KOPT-K1 (cell line): ENCODE measurements around the gene ADGRG7.
"Not testable (repeated sequence)": the region's sequence is repeated elsewhere in the genome, so short reads cannot be mapped to it uniquely, and the experiment has no call there.

Experiments used
- H3K27ac ChIP-seq: fragments of 200-600 bp; sonication (generic); 2 replicates; pipeline ENCODE4 v1.5.1; 2016; ENCODE audit warnings: antibody characterized with exemption, mild to moderate bottlenecking, low read depth, low read length; ENCODE audit not compliant: poor library complexity, severe bottlenecking
- H3K36me3 ChIP-seq: fragments of 200-600 bp; sonication (generic); 2 replicates; pipeline ENCODE4 v1.5.1; 2017; ENCODE audit warnings: antibody characterized with exemption, mild to moderate bottlenecking, low read length, moderate library complexity; ENCODE audit not compliant: insufficient read depth
- H3K9me3 ChIP-seq: fragments of 200-600 bp; sonication (generic); 2 replicates; pipeline ENCODE4 v1.5.1; 2017; ENCODE audit warnings: antibody characterized with exemption, low read length, mild to moderate bottlenecking; ENCODE audit not compliant: insufficient read depth, poor library complexity, severe bottlenecking

The ADGRG7 gene

GRCh38 chr3:100609305-100609704 is at the start of gene ADGRG7:
Gene ADGRG7 (plus strand): TSS chr3:100609601. CDS start chr3:100609857, 256 bp downstream.
- no peak within 1 kb of the TSS for H3K27ac ChIP-seq
- H3K36me3 ChIP-seq: no peaks in the 10 kb centered on the region
- no peaks in the 10 kb centered on the region for H3K9me3 ChIP-seq

- Histone ChIP-seq H3K27ac (no peak overlapping the region), H3K36me3 (no peaks in the 10 kb centered on the region), H3K9me3 (no peaks in the 10 kb centered on the region)
Measured at GRCh38 chr3:100560426-100560825, 49.0 kb upstream of the ADGRG7 start.

GRCh38 chr3:100561459-100562158 is 47.8 kb upstream of the ADGRG7 start:
- Histone ChIP-seq H3K36me3 (no peaks in the 10 kb centered on the region), H3K9me3 (no peaks in the 10 kb centered on the region), H3K27ac (no peak overlapping the region)

- no peaks in the 10 kb centered on the region for H3K36me3 ChIP-seq
- H3K9me3 ChIP-seq: no peaks in the 10 kb centered on the region
- no peak overlapping the region for H3K27ac ChIP-seq
Measured at GRCh38 chr3:100562224-100562857, 47.1 kb upstream of the ADGRG7 start.

GRCh38 chr3:100563228-100563627 is 46.2 kb upstream of the ADGRG7 start:
- no peaks in the 10 kb centered on the region for H3K9me3 ChIP-seq
- no peak overlapping the region for H3K27ac ChIP-seq
- no peaks in the 10 kb centered on the region for H3K36me3 ChIP-seq

- H3K27ac ChIP-seq: no peak overlapping the region
- H3K9me3 ChIP-seq: no peaks in the 10 kb centered on the region
- H3K36me3 ChIP-seq: no peaks in the 10 kb centered on the region
Measured at GRCh38 chr3:100563652-100564211, 45.7 kb upstream of the ADGRG7 start.

- Histone ChIP-seq H3K27ac (no peak overlapping the region), H3K36me3 (no peaks in the 10 kb centered on the region), H3K9me3 (no peaks in the 10 kb centered on the region)
Measured at GRCh38 chr3:100570811-100571210, 38.6 kb upstream of the ADGRG7 start.

- H3K27ac ChIP-seq: no peak overlapping the region
- H3K9me3 ChIP-seq: no peaks in the 10 kb centered on the region
- H3K36me3 ChIP-seq: no peaks in the 10 kb centered on the region
Measured at GRCh38 chr3:100574536-100574935, 34.9 kb upstream of the ADGRG7 start.

GRCh38 chr3:100575704-100576103 is 33.7 kb upstream of the ADGRG7 start:
- no peak overlapping the region for H3K27ac ChIP-seq
- no peaks in the 10 kb centered on the region for H3K36me3 ChIP-seq
- H3K9me3 ChIP-seq: no peaks in the 10 kb centered on the region

- no peaks in the 10 kb centered on the region for H3K36me3 ChIP-seq
- H3K27ac ChIP-seq: no peak overlapping the region
- no peaks in the 10 kb centered on the region for H3K9me3 ChIP-seq
Measured at GRCh38 chr3:100577382-100578008, 31.9 kb upstream of the ADGRG7 start.

GRCh38 chr3:100578646-100579045 is 30.8 kb upstream of the ADGRG7 start:
- no peaks in the 10 kb centered on the region for H3K36me3 ChIP-seq
- H3K27ac ChIP-seq: no peak overlapping the region
- no peaks in the 10 kb centered on the region for H3K9me3 ChIP-seq

- Histone ChIP-seq H3K9me3 (no peaks in the 10 kb centered on the region), H3K27ac (no peak overlapping the region), H3K36me3 (no peaks in the 10 kb centered on the region)
Measured at GRCh38 chr3:100580147-100580546, 29.3 kb upstream of the ADGRG7 start.

GRCh38 chr3:100581650-100582049 is 27.8 kb upstream of the ADGRG7 start:
- no peaks in the 10 kb centered on the region for H3K36me3 ChIP-seq
- no peak overlapping the region for H3K27ac ChIP-seq
- no peaks in the 10 kb centered on the region for H3K9me3 ChIP-seq

GRCh38 chr3:100582157-100582556 is 27.2 kb upstream of the ADGRG7 start:
- H3K27ac ChIP-seq, H3K9me3 ChIP-seq, H3K36me3 ChIP-seq: not testable (repeated sequence)

GRCh38 chr3:100584101-100584660 is 25.2 kb upstream of the ADGRG7 start:
- no peak overlapping the region for H3K27ac ChIP-seq
- H3K9me3 ChIP-seq: no peaks in the 10 kb centered on the region
- no peaks in the 10 kb centered on the region for H3K36me3 ChIP-seq
